Uterus (tissue), 4 donors: ENCODE data around the gene MMEL1. TPM values are rescaled to one million over a fixed set of nuclear protein-coding genes. Genes with fewer than 3 reads are reported as not detected.

Source experiments
- DNase-seq, 2 donors: peaks; one replicate each; pipeline ENCODE4 v3.0.0-alpha.2; 2019 to 2020
- H3K27ac ChIP-seq, 2 donors: fragments of 200-600 bp; sonication (generic); 1 replicate in 1 of 2; 2 replicates in 1 of 2; pipeline ENCODE4 v1.5.1; 2016 to 2018
- H3K27me3 ChIP-seq, 2 donors: fragments of 200-600 bp; sonication (generic); one replicate each; pipeline ENCODE4 v1.5.1; 2018 to 2019; ENCODE audit warnings: control low read depth in 1 of 2
- H3K36me3 ChIP-seq, 2 donors: fragments of 200-600 bp; sonication (generic); one replicate each; pipeline ENCODE4 v1.5.1; 2019; ENCODE audit warnings: control low read depth in 1 of 2
- H3K4me1 ChIP-seq, 2 donors: fragments of 200-600 bp; sonication (generic); one replicate each; pipeline ENCODE4 v1.5.1; 2018 to 2019; ENCODE audit warnings: control low read depth in 1 of 2
- H3K4me3 ChIP-seq, 2 donors: fragments of 200-600 bp; sonication (generic); 1 replicate in 1 of 2; 2 replicates in 1 of 2; pipeline ENCODE4 v1.5.1; 2018 to 2019; ENCODE audit warnings: mild to moderate bottlenecking in 1 of 2
- H3K9me3 ChIP-seq, 2 donors: fragments of 200-600 bp; sonication (generic); one replicate each; pipeline ENCODE4 v1.5.1; 2019; ENCODE audit warnings: control low read depth in 1 of 2
- POLR2A ChIP-seq, 2 donors: fragments of 450-650 bp; IDR thresholded peaks; one replicate each; pipeline ENCODE4 v1.6.1; 2016; ENCODE audit warnings: antibody characterized with exemption in 2 of 2, mild to moderate bottlenecking in 1 of 2, moderate library complexity in 1 of 2
- intact Hi-C: fragments of 100-400 bp; cut with DNase I; formaldehyde crosslinking; loops from one replicate; pipeline ENCODE4 v1.15.1; 2023; ENCODE audit warnings: low total_unique reads
- total RNA-seq, 4 donors: library from RNA; depleted of rRNA in 3 of 4; stranded (reverse); fragments of >200 nt in 3 of 4; gene quantifications; one replicate each; pipeline versions ENCODE4 v1.1.0 to v1.2.4, GENCODE V29; 2014 to 2023
- TF ChIP-seq, protein P1 (sequence below), 4 experiments: fragments of 200-600 bp in 2 of 4; fragments of 450-650 bp in 2 of 4; sonication (generic) in 2 of 4; IDR thresholded peaks; one replicate each; pipeline ENCODE4 v1.5.1; 2016 to 2019; ENCODE audit warnings: antibody characterized with exemption in 4 of 4, mild to moderate bottlenecking in 2 of 4, moderate library complexity in 1 of 4
- donor health status: DM: yes; HTN: yes; CAD: no.

Gene MMEL1
- total RNA-seq, 4 donors from 2014 or later: 2.6 to 4.8 TPM; not detected in 2

DNA sequence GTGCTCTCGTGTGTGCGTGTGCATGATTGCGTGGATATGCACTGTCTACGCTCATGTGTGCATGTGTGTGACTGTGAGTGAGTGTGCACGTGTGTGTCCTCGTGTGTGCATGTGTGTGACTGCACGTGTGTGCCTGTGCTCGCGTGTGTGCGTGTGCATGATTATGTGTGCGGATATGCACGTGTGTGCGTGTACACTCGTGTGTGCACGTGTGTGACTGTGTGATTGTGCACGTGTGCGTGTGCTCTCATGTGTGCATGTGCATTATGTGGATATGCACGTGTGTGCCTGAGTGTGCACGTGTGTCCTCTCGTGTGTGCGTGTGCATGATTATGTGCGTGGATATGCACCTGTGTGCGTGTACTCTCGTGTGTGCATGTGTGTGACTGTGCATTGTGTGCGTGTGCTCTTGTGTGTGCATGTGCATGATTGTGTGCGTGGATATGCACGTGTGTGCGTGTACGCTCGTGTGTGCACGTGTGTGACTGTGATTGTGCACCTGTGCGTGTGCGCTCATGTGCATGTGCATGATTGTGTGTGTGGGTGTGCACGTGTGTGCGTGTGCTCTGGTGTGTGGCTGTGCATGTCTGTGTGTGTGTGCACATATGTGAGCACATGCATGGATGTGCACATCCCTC, 2.2 kb downstream of the MMEL1 start:
- no peak for DNase-seq
- no peak overlapping the region for H3K27ac ChIP-seq
- H3K36me3 ChIP-seq: no peaks in the 10 kb centered on the region
- H3K4me1 ChIP-seq: peaks cover 0 to 8% of the 10 kb centered on the region in 2 donors
- H3K27me3 ChIP-seq: peaks cover 24 to 41% of the 10 kb centered on the region in 2 donors
- intact Hi-C loops: no loop called here
- H3K4me3 ChIP-seq: no peak overlapping the region
- no peak for TF ChIP-seq POLR2A (IDR thresholded peaks at IDR 0.05)
- TF ChIP-seq, protein P1, sequence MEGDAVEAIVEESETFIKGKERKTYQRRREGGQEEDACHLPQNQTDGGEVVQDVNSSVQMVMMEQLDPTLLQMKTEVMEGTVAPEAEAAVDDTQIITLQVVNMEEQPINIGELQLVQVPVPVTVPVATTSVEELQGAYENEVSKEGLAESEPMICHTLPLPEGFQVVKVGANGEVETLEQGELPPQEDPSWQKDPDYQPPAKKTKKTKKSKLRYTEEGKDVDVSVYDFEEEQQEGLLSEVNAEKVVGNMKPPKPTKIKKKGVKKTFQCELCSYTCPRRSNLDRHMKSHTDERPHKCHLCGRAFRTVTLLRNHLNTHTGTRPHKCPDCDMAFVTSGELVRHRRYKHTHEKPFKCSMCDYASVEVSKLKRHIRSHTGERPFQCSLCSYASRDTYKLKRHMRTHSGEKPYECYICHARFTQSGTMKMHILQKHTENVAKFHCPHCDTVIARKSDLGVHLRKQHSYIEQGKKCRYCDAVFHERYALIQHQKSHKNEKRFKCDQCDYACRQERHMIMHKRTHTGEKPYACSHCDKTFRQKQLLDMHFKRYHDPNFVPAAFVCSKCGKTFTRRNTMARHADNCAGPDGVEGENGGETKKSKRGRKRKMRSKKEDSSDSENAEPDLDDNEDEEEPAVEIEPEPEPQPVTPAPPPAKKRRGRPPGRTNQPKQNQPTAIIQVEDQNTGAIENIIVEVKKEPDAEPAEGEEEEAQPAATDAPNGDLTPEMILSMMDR (IDR thresholded peaks at IDR 0.05): no peak
- H3K9me3 ChIP-seq: no peaks in the 10 kb centered on the region

DNA sequence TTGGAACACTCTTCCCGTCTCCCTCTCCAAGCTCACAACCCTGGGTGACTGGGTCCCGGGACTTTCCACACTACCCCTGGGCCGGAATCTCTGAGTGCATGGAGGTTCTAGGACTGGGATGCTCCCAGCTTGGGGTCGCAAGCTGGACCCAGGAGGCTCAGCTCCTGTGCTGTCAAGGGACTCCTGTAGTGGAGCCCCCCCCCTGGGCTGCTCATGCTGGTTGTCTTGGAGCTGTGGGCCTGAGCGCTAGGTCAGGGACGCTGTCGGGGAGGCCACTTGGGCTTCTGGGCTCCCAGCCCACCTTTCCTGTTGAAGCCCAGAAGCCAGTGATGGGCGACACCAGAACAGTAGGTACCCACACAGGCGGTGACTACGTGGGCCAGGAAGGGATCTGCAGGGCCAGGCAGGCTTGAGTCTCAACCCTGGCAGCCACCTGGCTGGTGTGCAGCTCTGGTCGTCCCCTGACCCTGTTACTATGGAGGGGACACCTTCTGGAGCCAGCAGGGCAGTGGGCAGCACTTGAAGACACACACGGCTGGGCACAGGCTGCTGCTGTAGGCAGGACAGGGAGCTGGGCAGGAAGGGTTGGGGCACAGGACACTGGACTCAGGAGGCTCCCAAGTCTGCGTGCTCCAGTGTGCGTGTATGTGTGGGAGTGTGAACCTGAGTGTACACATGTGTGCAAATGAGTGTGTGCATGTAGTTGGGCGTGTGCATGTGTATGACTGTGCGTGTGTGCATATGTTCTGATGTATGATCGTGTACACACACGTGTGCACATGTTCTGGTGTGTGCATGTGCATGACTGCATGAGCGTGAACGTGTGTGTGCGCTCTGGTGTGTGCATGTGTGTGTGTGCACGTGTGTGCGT, 3.0 kb downstream of the MMEL1 start:
- intact Hi-C loops: no loop called here

DNA sequence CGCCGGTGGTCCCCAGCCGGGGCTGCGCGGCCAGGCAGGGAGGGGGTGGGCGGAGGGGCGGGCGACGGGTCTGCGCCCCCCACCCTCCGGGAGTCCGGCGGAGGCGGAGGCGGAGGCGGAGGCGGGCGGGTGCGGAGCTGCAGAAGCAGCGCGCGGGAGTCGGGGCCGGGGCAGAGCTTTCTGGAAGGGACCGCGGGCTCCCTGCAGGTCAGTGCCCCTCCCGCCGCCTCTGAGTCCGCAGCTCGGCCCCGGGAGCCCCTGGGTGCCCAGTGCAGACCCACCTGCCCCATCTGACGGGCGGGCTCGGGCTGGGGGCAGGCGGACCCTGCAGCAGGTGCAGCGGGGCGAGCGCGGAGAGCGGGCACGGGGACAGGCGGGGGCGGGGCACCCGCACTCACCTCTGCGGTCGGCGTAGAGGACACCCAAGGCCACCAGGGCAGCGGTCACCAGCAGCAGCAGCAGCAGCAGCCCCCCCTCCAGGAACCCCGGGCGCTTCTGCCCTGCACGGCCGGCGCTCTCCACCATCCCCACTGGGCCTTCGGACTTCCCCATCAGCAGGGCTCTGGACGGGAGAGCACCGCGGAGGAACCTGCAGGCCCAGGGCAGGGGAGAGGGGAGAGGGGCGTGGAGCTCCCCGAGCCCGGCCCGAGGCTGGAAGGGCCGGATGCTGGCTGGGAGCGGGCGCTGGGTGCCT, 3.7 kb downstream of the MMEL1 start:
- H3K36me3 ChIP-seq: no peaks in the 10 kb centered on the region
- H3K27me3 ChIP-seq: peaks cover 24 to 41% of the 10 kb centered on the region in 2 donors
- H3K9me3 ChIP-seq: no peaks in the 10 kb centered on the region
- TF ChIP-seq, protein P1 (IDR thresholded peaks at IDR 0.05): no peak
- no peak for TF ChIP-seq POLR2A (IDR thresholded peaks at IDR 0.05)
- intact Hi-C loops: no loop called here
- DNase-seq: no peak
- H3K27ac ChIP-seq: no peak overlapping the region
- no peak overlapping the region for H3K4me3 ChIP-seq
- H3K4me1 ChIP-seq: peaks cover 0 to 8% of the 10 kb centered on the region in 2 donors

More for the DNA sequence above, 3.0 kb downstream of the MMEL1 start:
- peaks cover 0 to 8% of the 10 kb centered on the region in 2 donors for H3K4me1 ChIP-seq
- H3K27ac ChIP-seq: no peak overlapping the region
- H3K9me3 ChIP-seq: no peaks in the 10 kb centered on the region
- H3K27me3 ChIP-seq: peaks cover 24 to 41% of the 10 kb centered on the region in 2 donors
- no peaks in the 10 kb centered on the region for H3K36me3 ChIP-seq
- TF ChIP-seq, protein P1 (IDR thresholded peaks at IDR 0.05): no peak
- no peak for TF ChIP-seq POLR2A (IDR thresholded peaks at IDR 0.05)
- no peak overlapping the region for H3K4me3 ChIP-seq
- DNase-seq: no peak

DNA sequence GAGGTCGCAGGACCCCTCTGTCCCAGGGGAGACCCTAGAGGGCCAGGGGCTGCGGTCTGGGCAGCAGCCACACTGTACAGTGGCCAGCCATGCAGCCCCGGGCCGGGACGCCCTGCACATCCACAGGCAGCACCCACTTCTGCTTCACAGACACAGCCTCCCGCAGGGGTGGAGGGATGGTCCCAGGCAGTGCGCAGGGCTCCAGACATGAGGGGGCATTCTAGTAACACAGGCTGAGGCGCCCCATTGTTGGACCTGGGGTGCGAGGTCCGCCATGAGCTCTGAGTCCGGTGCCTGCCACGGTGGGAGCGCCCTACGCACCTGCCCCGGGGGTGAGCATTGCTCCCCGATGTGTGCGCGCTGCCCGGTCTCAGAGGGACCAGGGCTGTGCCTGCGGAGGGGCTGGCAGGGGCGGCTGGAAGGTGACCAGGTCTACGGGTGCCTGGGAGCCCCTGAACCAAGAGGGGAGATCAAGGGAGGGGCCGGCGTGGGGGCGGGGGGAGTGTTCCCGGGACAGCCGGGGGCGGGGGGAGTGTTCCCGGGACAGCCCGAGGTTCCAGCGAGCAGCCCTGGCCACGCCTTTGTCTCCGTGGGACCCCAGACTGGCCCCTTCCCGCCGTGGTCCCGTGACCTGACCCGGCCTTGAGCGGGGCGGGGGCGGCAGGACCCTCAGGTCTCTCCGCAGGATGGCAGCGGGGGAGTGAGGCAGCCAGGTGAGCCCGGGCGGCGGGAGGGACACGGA, 4.5 kb downstream of the MMEL1 start:
- peaks cover 24 to 41% of the 10 kb centered on the region in 2 donors for H3K27me3 ChIP-seq
- DNase-seq: no peak
- H3K27ac ChIP-seq: no peak overlapping the region
- no peak overlapping the region for H3K4me3 ChIP-seq
- H3K4me1 ChIP-seq: peaks cover 0 to 8% of the 10 kb centered on the region in 2 donors
- intact Hi-C loops: no loop called here
- TF ChIP-seq, protein P1 (IDR thresholded peaks at IDR 0.05): no peak
- no peak for TF ChIP-seq POLR2A (IDR thresholded peaks at IDR 0.05)
- H3K9me3 ChIP-seq: no peaks in the 10 kb centered on the region
- H3K36me3 ChIP-seq: no peaks in the 10 kb centered on the region
